GM12872 (cell line): ENCODE results near the gene KIF2A.

Source experiments
- TF ChIP-seq, protein P1 (sequence below): IDR thresholded peaks from 3 replicates; pipeline ENCODE4 v1.5.1; 2011; ENCODE audit warnings: low read depth, mild to moderate bottlenecking, low read length, moderate library complexity; ENCODE audit not compliant: insufficient read depth

KIF2A gene

DNA sequence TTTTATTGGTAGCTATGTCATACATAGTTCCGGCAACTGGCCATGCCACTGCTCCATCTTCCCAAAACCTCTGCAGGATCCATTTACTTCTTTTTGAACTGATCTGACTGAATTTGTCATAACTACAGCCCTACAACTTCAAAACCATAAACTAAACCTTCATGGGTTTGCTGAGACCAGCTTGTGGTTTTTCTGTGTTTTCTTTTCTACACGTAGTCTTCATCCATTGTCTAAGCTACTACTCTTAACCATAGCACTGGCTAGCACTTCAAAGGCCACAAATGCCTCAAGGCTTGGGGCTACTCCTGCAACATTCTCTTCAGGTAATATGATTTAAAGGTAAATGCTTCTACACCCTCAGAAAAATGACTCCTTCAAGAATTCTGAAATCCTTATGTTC, 9.0 kb upstream of the KIF2A start:
- TF ChIP-seq, protein P1, sequence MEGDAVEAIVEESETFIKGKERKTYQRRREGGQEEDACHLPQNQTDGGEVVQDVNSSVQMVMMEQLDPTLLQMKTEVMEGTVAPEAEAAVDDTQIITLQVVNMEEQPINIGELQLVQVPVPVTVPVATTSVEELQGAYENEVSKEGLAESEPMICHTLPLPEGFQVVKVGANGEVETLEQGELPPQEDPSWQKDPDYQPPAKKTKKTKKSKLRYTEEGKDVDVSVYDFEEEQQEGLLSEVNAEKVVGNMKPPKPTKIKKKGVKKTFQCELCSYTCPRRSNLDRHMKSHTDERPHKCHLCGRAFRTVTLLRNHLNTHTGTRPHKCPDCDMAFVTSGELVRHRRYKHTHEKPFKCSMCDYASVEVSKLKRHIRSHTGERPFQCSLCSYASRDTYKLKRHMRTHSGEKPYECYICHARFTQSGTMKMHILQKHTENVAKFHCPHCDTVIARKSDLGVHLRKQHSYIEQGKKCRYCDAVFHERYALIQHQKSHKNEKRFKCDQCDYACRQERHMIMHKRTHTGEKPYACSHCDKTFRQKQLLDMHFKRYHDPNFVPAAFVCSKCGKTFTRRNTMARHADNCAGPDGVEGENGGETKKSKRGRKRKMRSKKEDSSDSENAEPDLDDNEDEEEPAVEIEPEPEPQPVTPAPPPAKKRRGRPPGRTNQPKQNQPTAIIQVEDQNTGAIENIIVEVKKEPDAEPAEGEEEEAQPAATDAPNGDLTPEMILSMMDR: no peak

GRCh38 chr5:62298118-62298517, 7.9 kb upstream of the KIF2A start:
- TF ChIP-seq, protein P1: no peak

- TF ChIP-seq, protein P1: no peak
Measured at GRCh38 chr5:62299101-62299500, 6.9 kb upstream of the KIF2A start.

DNA sequence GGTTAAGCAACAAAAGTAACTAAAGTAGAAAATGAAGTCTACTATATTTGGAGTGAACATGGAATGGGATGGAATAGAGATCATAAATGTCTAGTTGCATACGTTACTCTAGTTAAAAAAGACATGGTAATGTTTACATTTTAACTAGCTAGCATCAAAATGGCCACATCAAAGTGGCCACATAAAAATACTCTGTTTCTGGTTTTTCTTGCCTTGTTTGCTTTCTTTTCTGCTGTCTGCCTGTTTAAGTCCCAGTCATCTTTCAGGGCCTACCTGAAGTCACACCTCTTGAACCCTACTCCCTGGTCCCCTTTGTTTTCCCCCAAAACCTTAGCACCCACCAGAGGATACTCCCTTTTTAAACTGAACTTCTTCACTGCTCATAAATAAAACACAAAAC, 6.4 kb upstream of the KIF2A start:
- TF ChIP-seq, protein P1: no peak

DNA sequence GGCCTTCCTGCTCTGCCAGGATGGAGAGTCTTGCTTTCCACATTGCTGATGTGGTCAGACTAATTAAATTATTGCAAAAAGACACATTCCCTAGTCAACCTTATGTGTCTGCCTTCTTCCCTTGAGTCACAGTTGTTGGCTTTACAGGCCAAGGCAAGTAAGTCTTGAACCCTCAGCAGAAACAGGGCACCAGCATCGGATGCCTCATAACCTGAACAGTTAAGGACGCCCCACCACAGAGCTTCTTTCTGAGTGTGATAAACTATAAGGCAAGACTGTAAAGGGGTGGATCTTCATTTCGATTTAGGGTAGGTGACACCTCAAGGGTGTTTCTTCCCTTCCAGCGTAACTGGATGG, 670 bp upstream of the KIF2A start:
- TF ChIP-seq, protein P1: no peak

- TF ChIP-seq, protein P1: no peak
Measured at GRCh38 chr5:62306323-62306895, 403 bp downstream of the KIF2A start.

- TF ChIP-seq, protein P1: no peak
Measured at GRCh38 chr5:62306896-62307689, 1.1 kb downstream of the KIF2A start.
